Measurements from ENCODE around the gene SH3GL1.
A peak's percentile ranks its signal among the peaks of the same experiment; 100 is the strongest.

The SH3GL1 gene

GRCh38 chr19:4376028-4376670, 24.2 kb downstream of the SH3GL1 start:
- no peak overlapping the region for H3K4me3 ChIP-seq (replicated peaks in 1 of 2; ENCODE audit: low read depth in 2 of 2, low read length in 2 of 2)
- DNase-seq (ENCODE audit: low read depth in 2 of 2) = no peak
- TF ChIP-seq CTCF (IDR thresholded peaks at IDR 0.05; ENCODE audit: low read depth, low read length) = no peak

GRCh38 chr19:4375164-4376027, 25.0 kb downstream of the SH3GL1 start:
- peak; percentile 45 for TF ChIP-seq CTCF (IDR thresholded peaks at IDR 0.05; ENCODE audit: low read depth, low read length)
- no peak overlapping the region for H3K4me3 ChIP-seq (replicated peaks in 1 of 2; ENCODE audit: low read depth in 2 of 2, low read length in 2 of 2)
- DNase-seq (ENCODE audit: low read depth in 2 of 2) = peak; percentile 77 to 85

GRCh38 chr19:4374498-4375163, 25.7 kb downstream of the SH3GL1 start:
- TF ChIP-seq CTCF (IDR thresholded peaks at IDR 0.05; ENCODE audit: low read depth, low read length) = peak; percentile 47
- peak; percentile 88 to 95 for DNase-seq (ENCODE audit: low read depth in 2 of 2)
- H3K4me3 ChIP-seq (replicated peaks in 1 of 2; ENCODE audit: low read depth in 2 of 2, low read length in 2 of 2) = no peak overlapping the region

- no peak overlapping the region for H3K4me3 ChIP-seq (replicated peaks in 1 of 2; ENCODE audit: low read depth in 2 of 2, low read length in 2 of 2)
- no peak for TF ChIP-seq CTCF (IDR thresholded peaks at IDR 0.05; ENCODE audit: low read depth, low read length)
- DNase-seq (ENCODE audit: low read depth in 2 of 2) = peak; percentile 46 to 50
Measured at GRCh38 chr19:4373601-4374497, 26.5 kb downstream of the SH3GL1 start.

GRCh38 chr19:4373013-4373367, 27.4 kb downstream of the SH3GL1 start:
- H3K4me3 ChIP-seq (replicated peaks in 1 of 2; ENCODE audit: low read depth in 2 of 2, low read length in 2 of 2) = no peak overlapping the region
- TF ChIP-seq CTCF (IDR thresholded peaks at IDR 0.05; ENCODE audit: low read depth, low read length) = no peak
- DNase-seq (ENCODE audit: low read depth in 2 of 2) = no peak

Measured in cardiac fibroblast (primary cell).